ENCODE results near the gene RAB3C.

DNA sequence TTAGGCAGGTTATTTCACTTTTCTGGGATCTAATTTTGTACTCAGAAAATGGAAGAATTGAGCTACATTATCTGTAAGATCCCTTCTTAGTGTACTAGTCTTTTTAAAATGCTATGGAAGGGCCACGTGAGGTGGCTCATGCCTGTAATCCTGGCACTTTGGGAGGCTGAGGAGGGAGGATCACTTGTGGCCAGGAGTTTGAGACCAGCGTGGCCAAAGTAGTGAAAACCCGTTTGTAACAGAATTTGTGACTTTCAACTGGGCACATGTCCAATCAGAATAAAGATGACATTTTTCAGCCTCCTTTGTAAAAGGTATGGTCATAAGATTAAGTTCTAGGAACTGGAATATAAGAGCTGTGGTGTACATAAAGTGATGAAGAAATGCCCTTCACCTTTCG, 3.1 kb upstream of the RAB3C start:
- TF ChIP-seq, protein P1, sequence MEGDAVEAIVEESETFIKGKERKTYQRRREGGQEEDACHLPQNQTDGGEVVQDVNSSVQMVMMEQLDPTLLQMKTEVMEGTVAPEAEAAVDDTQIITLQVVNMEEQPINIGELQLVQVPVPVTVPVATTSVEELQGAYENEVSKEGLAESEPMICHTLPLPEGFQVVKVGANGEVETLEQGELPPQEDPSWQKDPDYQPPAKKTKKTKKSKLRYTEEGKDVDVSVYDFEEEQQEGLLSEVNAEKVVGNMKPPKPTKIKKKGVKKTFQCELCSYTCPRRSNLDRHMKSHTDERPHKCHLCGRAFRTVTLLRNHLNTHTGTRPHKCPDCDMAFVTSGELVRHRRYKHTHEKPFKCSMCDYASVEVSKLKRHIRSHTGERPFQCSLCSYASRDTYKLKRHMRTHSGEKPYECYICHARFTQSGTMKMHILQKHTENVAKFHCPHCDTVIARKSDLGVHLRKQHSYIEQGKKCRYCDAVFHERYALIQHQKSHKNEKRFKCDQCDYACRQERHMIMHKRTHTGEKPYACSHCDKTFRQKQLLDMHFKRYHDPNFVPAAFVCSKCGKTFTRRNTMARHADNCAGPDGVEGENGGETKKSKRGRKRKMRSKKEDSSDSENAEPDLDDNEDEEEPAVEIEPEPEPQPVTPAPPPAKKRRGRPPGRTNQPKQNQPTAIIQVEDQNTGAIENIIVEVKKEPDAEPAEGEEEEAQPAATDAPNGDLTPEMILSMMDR (IDR thresholded peaks at IDR 0.05; ENCODE audit: low read depth, low read length), result no peak
- TF ChIP-seq EZH2phosphoT487 (IDR thresholded peaks at IDR 0.05; ENCODE audit: low read depth), result no peak
